COLO829 (cell line): ENCODE data around the gene CPLANE1.
"Not testable (repeated sequence)": the region's sequence is repeated elsewhere in the genome, so short reads cannot be mapped to it uniquely, and the experiment has no call there.

Source experiments
- DNase-seq: peaks from one replicate; pipeline ENCODE4 v3.0.0; 2012; ENCODE audit warnings: low spot score

The CPLANE1 gene

DNA sequence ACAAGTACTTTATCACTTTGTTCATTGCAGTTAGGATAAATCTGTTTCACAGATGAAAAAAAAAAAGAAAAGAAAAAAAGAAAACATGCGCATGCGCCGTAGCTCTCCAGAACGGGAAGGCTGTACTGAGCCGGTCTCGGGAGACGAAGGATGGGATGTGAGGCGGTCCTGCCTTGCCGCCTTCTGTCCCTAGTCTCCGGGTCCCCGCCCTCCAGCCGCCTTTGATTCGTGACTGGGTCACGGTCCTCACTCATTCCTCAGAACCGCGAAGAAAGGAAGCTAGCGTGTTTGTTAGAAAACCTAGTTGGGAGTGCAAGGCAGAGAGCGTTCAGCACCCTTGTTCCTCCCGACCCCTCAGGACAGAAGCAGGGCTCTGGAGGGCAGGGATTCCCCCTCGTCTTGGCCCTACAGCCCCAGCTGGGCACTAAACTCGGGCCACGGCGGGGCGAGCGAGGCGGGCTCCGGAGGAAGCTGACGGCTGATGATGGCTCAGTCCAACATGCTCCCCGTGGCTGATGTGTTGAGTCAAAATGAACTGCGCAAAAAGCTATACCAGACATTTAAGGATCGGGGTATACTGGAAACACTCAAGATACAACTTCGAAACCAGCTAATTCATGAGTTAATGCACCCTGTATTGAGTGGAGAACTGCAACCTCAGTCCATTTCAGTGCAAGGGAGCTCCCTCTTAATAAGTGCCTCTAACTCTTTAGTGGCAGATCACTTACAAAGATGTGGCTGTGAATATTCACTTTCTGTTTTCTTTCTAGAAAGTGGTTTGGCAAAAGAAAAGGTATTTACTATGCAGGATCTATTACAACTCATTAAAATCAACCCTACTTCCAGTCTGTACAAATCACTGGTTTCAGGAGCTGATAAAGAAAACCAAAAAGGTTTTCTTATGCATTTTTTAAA is 40.0 kb downstream of the CPLANE1 start:
- DNase-seq, result no peak

- DNase-seq, result no peak
These were observed 41.4 kb downstream of the CPLANE1 start for GRCh38 chr5:37207802-37208201.

DNA sequence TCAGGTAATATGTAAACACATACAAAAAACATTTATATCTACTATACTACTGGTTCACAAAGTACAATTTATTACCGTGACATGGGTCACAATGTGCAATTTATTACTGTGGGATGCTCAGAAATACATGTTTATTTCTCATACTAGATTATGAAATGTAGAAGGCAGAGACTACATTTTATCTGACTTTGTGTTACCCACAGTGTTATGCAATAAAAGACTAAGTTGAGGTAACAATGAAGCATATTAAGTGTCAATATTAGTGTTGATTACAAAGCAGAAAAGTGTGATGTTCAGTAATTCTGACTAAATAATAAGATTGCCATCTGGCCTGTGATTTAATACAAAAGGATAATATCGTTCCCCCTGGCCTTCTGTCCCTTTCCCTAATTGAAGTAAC is 42.4 kb downstream of the CPLANE1 start:
- no peak for DNase-seq

- no peak for DNase-seq
These were observed 50.3 kb downstream of the CPLANE1 start for GRCh38 chr5:37198842-37199241.

- DNase-seq, result no peak
These were observed 51.1 kb downstream of the CPLANE1 start for GRCh38 chr5:37198061-37198460.

- no peak for DNase-seq
These were observed 51.7 kb downstream of the CPLANE1 start for GRCh38 chr5:37197340-37198050.

- no peak for DNase-seq
These were observed 58.6 kb downstream of the CPLANE1 start for GRCh38 chr5:37190592-37190991.

- no peak for DNase-seq
These were observed 59.8 kb downstream of the CPLANE1 start for GRCh38 chr5:37189355-37189754.

GRCh38 chr5:37187465-37187977 is 61.7 kb downstream of the CPLANE1 start:
- no peak for DNase-seq

DNA sequence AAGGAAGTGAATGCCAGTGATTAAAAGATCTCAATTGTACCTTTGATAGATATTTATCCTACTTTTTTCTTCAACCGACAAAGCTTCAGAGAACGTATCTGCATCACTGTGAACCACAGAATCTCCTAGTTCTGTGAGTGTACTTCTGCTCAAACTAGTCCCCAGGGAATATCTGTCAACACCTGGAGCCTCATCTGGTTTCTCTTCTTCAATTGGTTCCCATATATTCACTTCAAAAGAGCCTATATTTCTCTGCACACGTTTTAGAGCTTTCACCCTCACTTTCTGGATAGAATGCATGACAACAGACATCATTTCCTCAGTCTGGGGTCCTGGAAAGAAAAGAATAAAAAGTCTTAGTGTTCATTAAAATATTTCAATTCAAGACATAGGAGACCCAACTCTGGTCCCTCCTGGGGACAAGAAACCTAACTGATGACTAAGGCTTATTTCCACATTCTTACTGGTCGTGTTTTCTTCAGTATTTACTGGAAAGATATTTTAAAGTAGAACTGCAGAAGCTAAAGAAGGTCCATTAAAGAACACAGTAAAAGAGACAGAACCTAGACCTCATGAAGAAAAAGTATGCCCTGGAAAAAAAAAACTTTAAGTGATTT is 64.3 kb downstream of the CPLANE1 start:
- no peak for DNase-seq

- no peak for DNase-seq
These were observed 66.5 kb downstream of the CPLANE1 start for GRCh38 chr5:37182667-37183066.

- DNase-seq, result no peak
These were observed 74.2 kb downstream of the CPLANE1 start for GRCh38 chr5:37174928-37175327.

DNA sequence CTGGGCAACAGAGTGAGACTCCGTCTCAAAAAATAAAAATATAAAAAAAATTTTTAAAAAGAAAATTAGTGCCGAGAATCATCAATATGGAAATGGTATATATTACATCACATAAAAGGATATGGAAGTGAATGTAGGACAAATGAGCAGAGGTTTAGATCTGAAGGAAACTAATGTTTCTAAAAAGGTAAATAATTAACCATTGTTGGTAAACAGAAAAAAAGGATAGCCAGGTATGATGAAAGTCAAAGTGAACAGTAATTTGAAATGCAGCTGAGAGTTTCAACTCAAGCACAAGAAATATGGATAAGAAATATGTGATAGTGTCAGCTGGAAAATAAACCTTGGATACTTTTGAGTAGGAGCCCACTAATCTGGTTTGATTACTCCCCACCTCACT is 76.2 kb downstream of the CPLANE1 start:
- no peak for DNase-seq

DNA sequence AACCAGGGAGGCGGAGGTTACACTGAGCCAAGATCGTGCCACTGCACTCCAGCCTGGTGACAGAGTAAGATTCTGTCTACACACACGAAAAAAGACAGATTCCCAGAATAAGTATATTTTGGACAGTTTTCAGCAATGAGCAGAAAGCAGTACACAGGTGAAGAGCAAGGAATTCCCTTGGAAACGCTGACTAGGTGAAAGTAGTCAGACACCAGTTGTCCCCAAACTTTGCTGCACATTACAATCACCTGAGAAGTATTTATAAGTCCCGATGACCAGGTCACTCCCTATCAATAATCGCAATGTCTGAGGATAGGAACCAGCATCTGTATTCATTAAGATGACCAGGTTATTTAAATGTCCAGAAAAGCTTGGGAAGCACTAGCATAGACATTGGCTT is 78.3 kb downstream of the CPLANE1 start:
- no peak for DNase-seq

GRCh38 chr5:37166197-37166596 is 83.0 kb downstream of the CPLANE1 start:
- no peak for DNase-seq

DNA sequence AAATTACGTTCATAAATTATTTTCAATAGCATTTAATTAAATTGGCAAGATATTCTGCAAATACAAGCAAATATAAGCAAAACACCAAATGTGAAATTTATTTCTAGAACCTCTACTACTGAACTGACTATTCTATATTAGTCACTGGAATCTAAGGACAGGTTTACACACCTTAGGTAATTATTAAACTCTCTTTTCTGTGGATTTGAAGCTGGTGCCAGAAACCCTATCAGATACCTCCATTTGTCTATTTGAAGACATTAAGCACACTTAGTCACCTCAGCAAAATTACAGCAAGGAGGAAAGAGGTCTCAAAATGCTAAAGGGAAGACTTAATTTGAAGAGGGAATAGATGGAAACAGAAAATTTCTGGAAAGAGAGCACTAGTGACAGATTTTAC is 83.4 kb downstream of the CPLANE1 start:
- no peak for DNase-seq

- DNase-seq, result no peak
These were observed 95.5 kb downstream of the CPLANE1 start for GRCh38 chr5:37153661-37154060.

DNA sequence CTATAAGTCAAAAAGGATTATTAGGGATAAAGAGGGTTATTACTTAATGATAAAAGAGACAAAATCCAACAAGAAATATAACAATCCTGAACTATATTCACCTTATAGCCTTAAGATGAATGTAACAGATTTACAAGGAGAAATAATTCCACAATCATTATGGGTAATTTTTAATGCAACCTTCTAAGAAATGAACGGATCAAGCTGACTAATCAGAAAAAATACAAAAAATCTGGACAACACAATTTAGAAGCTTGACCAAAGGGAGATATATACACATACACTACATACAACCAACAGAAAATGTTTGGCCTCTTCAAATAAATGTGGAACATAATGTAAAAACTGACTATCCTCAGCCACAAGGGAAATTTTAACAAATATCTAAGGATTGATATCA is 102.3 kb downstream of the CPLANE1 start:
- no peak for DNase-seq

- no peak for DNase-seq
These were observed 112.5 kb downstream of the CPLANE1 start for GRCh38 chr5:37136694-37137093.

GRCh38 chr5:37135312-37135711 is 113.9 kb downstream of the CPLANE1 start:
- DNase-seq, result not testable (repeated sequence)

GRCh38 chr5:37133939-37134338 is 115.2 kb downstream of the CPLANE1 start:
- DNase-seq, result no peak

- DNase-seq, result no peak
These were observed 116.5 kb downstream of the CPLANE1 start for GRCh38 chr5:37132646-37133045.

DNA sequence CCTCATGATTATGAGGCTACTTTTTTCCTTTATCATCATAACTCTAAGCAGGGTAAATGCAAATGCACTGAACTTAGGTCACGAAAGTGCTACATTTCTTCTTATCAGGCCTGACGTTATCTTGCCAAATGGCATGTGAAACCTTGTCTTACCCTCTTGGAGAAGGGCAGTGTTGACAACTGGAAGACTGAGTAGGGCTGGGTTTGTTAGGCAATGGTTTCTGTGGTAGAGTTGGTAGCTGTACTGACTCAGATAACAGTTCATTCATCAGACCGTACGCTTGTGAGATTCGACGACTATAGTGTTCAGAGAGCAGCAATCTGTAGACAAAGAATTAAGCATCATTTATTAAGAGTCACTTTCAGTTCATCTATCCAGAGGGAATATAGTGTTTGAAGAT is 127.7 kb downstream of the CPLANE1 start:
- no peak for DNase-seq
